GM12878 (cell line): ENCODE data around the gene TARS3. TPM values are rescaled to one million over a fixed set of nuclear protein-coding genes. Genes with fewer than 3 reads are reported as not detected.

Source experiments
- BMI1 ChIP-seq: fragments of 450-650 bp; IDR thresholded peaks from 2 replicates; pipeline ENCODE4 v1.6.1; 2016; ENCODE audit warnings: mild to moderate bottlenecking, moderate library complexity, borderline replicate concordance
- BRCA1 ChIP-seq: IDR thresholded peaks from 2 replicates; pipeline ENCODE4 v1.6.1; 2011; ENCODE audit warnings: low read depth, low read length, improper control_type of control experiment
- CHD1 ChIP-seq: IDR thresholded peaks from 2 replicates; pipeline ENCODE4 v1.6.1; 2012; ENCODE audit warnings: low read depth, low read length, improper control_type of control experiment
- CTCF ChIP-seq, 3 experiments: IDR thresholded peaks in 2 of 3; conservative IDR thresholded peaks in 1 of 3; 2 replicates each; pipeline ENCODE4 v1.5.1; 2011; ENCODE audit warnings: low read depth in 3 of 3, low read length in 3 of 3, mild to moderate bottlenecking in 3 of 3, control low read depth in 2 of 3, moderate library complexity in 2 of 3, inconsistent platforms in 1 of 3, mixed read lengths in 1 of 3; ENCODE audit not compliant: control insufficient read depth in 2 of 3, insufficient read depth in 1 of 3; ENCODE audit errors: extremely low read depth in 1 of 3
- ETV6 ChIP-seq, 2 experiments: fragments of 450-650 bp in 1 of 2; IDR thresholded peaks in 1 of 2; conservative IDR thresholded peaks in 1 of 2; 2 replicates each; pipeline ENCODE4 v1.6.1; 2014; ENCODE audit warnings: antibody characterized with exemption in 1 of 2, borderline replicate concordance in 1 of 2, low read depth in 1 of 2, mild to moderate bottlenecking in 1 of 2, moderate library complexity in 1 of 2
- GATAD2B ChIP-seq: fragments of 450-650 bp; conservative IDR thresholded peaks from 2 replicates; pipeline ENCODE4 v1.6.1; 2017; ENCODE audit warnings: low read depth, mild to moderate bottlenecking, moderate library complexity
- HCFC1 ChIP-seq: fragments of 150-350 bp; IDR thresholded peaks from 2 replicates; pipeline ENCODE4 v1.6.1; 2014; ENCODE audit warnings: low read length
- HDGF ChIP-seq: fragments of 450-650 bp; IDR thresholded peaks from 2 replicates; pipeline ENCODE4 v1.6.1; 2016; ENCODE audit warnings: antibody characterized with exemption
- IRF3 ChIP-seq: fragments of 450-650 bp; IDR thresholded peaks from 2 replicates; pipeline ENCODE4 v1.6.1; 2014; ENCODE audit warnings: mild to moderate bottlenecking
- JUND ChIP-seq: IDR thresholded peaks from 2 replicates; pipeline ENCODE4 v1.6.1; 2012; ENCODE audit warnings: low read depth, mild to moderate bottlenecking, low read length, improper control_type of control experiment, moderate library complexity
- NRF1 ChIP-seq: conservative IDR thresholded peaks from 2 replicates; pipeline ENCODE4 v1.6.1; 2011; ENCODE audit warnings: mild to moderate bottlenecking, low read depth, low read length, improper control_type of control experiment
- PAX8 ChIP-seq: fragments of 450-650 bp; IDR thresholded peaks from 2 replicates; pipeline ENCODE4 v1.6.1; 2017; ENCODE audit warnings: mild to moderate bottlenecking, moderate library complexity
- RAD51 ChIP-seq: fragments of 450-650 bp; IDR thresholded peaks from 2 replicates; pipeline ENCODE4 v1.6.1; 2016; ENCODE audit warnings: moderate library complexity, mild to moderate bottlenecking, inconsistent platforms
- RB1 ChIP-seq: fragments of 450-650 bp; formaldehyde crosslinking; IDR thresholded peaks from 2 replicates; pipeline ENCODE4 v1.6.1; 2017; ENCODE audit warnings: mild to moderate bottlenecking, borderline replicate concordance
- REST ChIP-seq: IDR thresholded peaks from 2 replicates; pipeline ENCODE4 v1.6.1; 2012; ENCODE audit warnings: mild to moderate bottlenecking, low read depth, low read length
- SMARCA5 ChIP-seq: fragments of 450-650 bp; IDR thresholded peaks from 2 replicates; pipeline ENCODE4 v1.6.1; 2017; ENCODE audit warnings: mild to moderate bottlenecking
- SMC3 ChIP-seq: IDR thresholded peaks from 2 replicates; pipeline ENCODE4 v1.6.1; 2011; ENCODE audit warnings: low read length, improper control_type of control experiment, borderline replicate concordance
- SRF ChIP-seq, 2 experiments: IDR thresholded peaks; 2 replicates each; pipeline ENCODE4 v1.6.1; 2011; ENCODE audit warnings: low read depth in 2 of 2, low read length in 2 of 2, mild to moderate bottlenecking in 1 of 2, moderate library complexity in 1 of 2
- SUZ12 ChIP-seq: fragments of 200-600 bp; sonication (generic); IDR thresholded peaks from one replicate; pipeline ENCODE4 v1.6.1; 2018; ENCODE audit warnings: antibody characterized with exemption, mild to moderate bottlenecking; ENCODE audit not compliant: unreplicated experiment
- TBL1XR1 ChIP-seq: IDR thresholded peaks from 2 replicates; pipeline ENCODE4 v1.6.1; 2012; ENCODE audit warnings: low read depth, low read length, improper control_type of control experiment
- TCF3 ChIP-seq: IDR thresholded peaks from 2 replicates; pipeline ENCODE4 v1.6.1; 2012; ENCODE audit warnings: low read depth, mild to moderate bottlenecking, low read length, borderline replicate concordance; ENCODE audit not compliant: insufficient read depth
- USF2 ChIP-seq: IDR thresholded peaks from 2 replicates; pipeline ENCODE4 v1.6.1; 2011; ENCODE audit warnings: low read depth, low read length, improper control_type of control experiment, borderline replicate concordance
- WRNIP1 ChIP-seq: IDR thresholded peaks from 2 replicates; pipeline ENCODE4 v1.6.1; 2011; ENCODE audit warnings: low read depth, low read length, improper control_type of control experiment, borderline replicate concordance
- polyA plus RNA-seq, 11 experiments: library from polyadenylated mRNA; depleted of rRNA in 4 of 11; unstranded in 6 of 11; stranded (reverse) in 5 of 11; fragments of >200 nt; fragmentation: Nextera tagmentation in 4 of 11; fragmentation: Illumina TruSeq in 1 of 11; extraction: Ambion mirVana in 4 of 11; extraction: Trizol in 1 of 11; gene quantifications; 1 replicate in 1 of 11; 2 replicates in 10 of 11; pipeline versions ENCODE4 v1.2.1 to v1.2.3, GENCODE V29; 2011 to 2016; ENCODE audit warnings: inconsistent platforms in 2 of 11, missing spikeins in 2 of 11, low read depth in 1 of 11
- total RNA-seq, 4 experiments: library from RNA; depleted of rRNA in 3 of 4; stranded (reverse); fragments of >200 nt in 3 of 4; fragmentation: Illumina TruSeq in 1 of 4; extraction: Trizol in 1 of 4; gene quantifications; 2 replicates each; pipeline versions ENCODE4 v1.2.1 to v1.2.3, GENCODE V29; 2013 to 2021

TARS3 gene
- total and polyA plus RNA-seq, 10 of the 15 experiments (the other 5 are each of a cell fraction or from before 2014, with no cell fraction given) = 1.4 to 7.8 (median 5.3) TPM

DNA sequence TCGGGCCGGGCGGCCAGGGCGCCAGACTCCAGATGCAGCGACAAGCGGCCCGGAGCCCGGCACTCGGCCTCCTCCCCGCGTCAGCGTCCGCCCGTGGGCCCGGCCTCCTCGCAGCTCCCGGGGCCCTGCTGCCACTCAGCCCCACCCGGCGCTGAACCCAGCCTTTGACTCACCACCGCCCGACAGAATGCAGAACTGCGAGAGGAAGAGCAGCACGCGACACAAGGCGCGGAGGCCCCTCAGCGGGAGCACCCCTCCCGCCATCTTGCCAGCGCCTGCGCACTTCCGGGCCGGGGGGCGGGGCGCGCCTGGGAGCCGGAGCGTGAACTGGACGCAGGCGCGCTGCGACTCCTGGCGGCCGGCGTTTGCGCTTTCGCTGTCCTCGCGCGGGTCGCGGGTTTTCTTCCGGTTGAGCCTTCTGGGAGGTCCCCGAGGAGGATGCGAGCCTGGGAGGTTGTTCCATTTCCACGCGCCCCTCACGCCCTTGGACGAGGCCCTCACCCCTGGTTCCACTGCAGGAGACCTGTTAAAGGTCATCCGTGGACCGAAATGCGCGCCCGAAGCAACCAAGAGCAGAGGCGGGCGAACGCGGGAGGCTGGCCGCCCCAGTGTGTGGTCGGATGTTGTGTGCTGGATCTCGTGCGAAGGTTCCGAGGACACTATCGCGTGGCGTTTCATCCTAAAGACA is 72.0 kb downstream of the TARS3 start, which contains the start of gene TM2D3 (continued):
- TF ChIP-seq SUZ12 (no peak), CHD1 (0 out of 2 replicates have a peak, but pooled peaks have one; percentile 17), REST (no peak), CTCF (IDR thresholded peaks at IDR 0.05 in 2 of 3, conservative IDR thresholded peaks at IDR 0.05 in 1 of 3; ENCODE audit: control insufficient read depth in 2 of 3, extremely low read depth in 1 of 3, insufficient read depth in 1 of 3, low read depth in 3 of 3, low read length in 3 of 3) (peak; percentile 58 to 69 (median 63); a peak in 5 of 6 replicates), RB1 (peak; percentile 68; the same call in 1 of the 2 replicates), TCF3 (peak; percentile 46; the same call in 1 of the 2 replicates), USF2 (no peak), JUND (0 out of 2 replicates have a peak, but pooled peaks have one; percentile 4), ETV6 (conservative IDR thresholded peaks at IDR 0.05 in 1 of 2, IDR thresholded peaks at IDR 0.05 in 1 of 2; ENCODE audit: borderline replicate concordance in 1 of 2, low read depth in 1 of 2) (0 out of 4 replicates have a peak, but pooled peaks of 1 of the 2 experiments have one; percentile 11), HDGF (no peak), BRCA1 (no peak), SMC3 (peak; percentile 20; the same call in 1 of the 2 replicates), HCFC1 (peak; percentile 62; the same call in 1 of the 2 replicates), BMI1 (no peak), SRF (IDR thresholded peaks at IDR 0.05; ENCODE audit: low read depth in 2 of 2, low read length in 2 of 2) (0 out of 4 replicates have a peak, but pooled peaks of 1 of the 2 experiments have one; percentile 27), NRF1 (peak; percentile 54), TBL1XR1 (0 out of 2 replicates have a peak, but pooled peaks have one; percentile 27), SMARCA5 (peak; percentile 83), WRNIP1 (no peak), PAX8 (no peak), IRF3 (no peak), GATAD2B (0 out of 2 replicates have a peak, but pooled peaks have one; percentile 91), RAD51 (no peak)
